DMS53 treated with DMSO at 0.1 percent for 48 hours (cell line): ENCODE results near the gene TXNDC2.
A peak's percentile ranks its signal among the peaks of the same experiment; 100 is the strongest.

Experiments
- DNase-seq: peaks from one replicate; lab custom pipeline; 2025; ENCODE audit not compliant: unreplicated experiment; lab: John Stamatoyannopoulos, UW

Gene TXNDC2

GRCh38 chr18:9859232-9859631 lies 26.5 kb upstream of the TXNDC2 start:
- no peak for DNase-seq

GRCh38 chr18:9860682-9861081 lies 25.1 kb upstream of the TXNDC2 start:
- no peak for DNase-seq

- DNase-seq = no peak
Observed at GRCh38 chr18:9861157-9861556, 24.6 kb upstream of the TXNDC2 start.

GRCh38 chr18:9861933-9862332 lies 23.8 kb upstream of the TXNDC2 start:
- no peak for DNase-seq

GRCh38 chr18:9862686-9863085 lies 23.1 kb upstream of the TXNDC2 start:
- no peak for DNase-seq

- DNase-seq = no peak
Observed at GRCh38 chr18:9863282-9863681, 22.5 kb upstream of the TXNDC2 start.

GRCh38 chr18:9865764-9866490 lies 19.8 kb upstream of the TXNDC2 start:
- DNase-seq = no peak

- no peak for DNase-seq
Observed at GRCh38 chr18:9866627-9867026, 19.1 kb upstream of the TXNDC2 start.

GRCh38 chr18:9867071-9867594 lies 18.6 kb upstream of the TXNDC2 start:
- DNase-seq = peak; percentile 65

- no peak for DNase-seq
Observed at GRCh38 chr18:9868857-9869714, 16.7 kb upstream of the TXNDC2 start.

GRCh38 chr18:9869715-9870430 lies 15.9 kb upstream of the TXNDC2 start:
- no peak for DNase-seq

GRCh38 chr18:9870431-9871008 lies 15.3 kb upstream of the TXNDC2 start:
- no peak for DNase-seq

- DNase-seq = no peak
Observed at GRCh38 chr18:9871244-9871746, 14.5 kb upstream of the TXNDC2 start.

GRCh38 chr18:9872823-9873222 lies 12.9 kb upstream of the TXNDC2 start:
- no peak for DNase-seq

GRCh38 chr18:9874728-9875127 lies 11.0 kb upstream of the TXNDC2 start:
- DNase-seq = no peak

- DNase-seq = no peak
Observed at GRCh38 chr18:9876212-9876866, 9.4 kb upstream of the TXNDC2 start.

GRCh38 chr18:9876867-9877654 lies 8.7 kb upstream of the TXNDC2 start:
- no peak for DNase-seq

- no peak for DNase-seq
Observed at GRCh38 chr18:9877655-9878014, 8.1 kb upstream of the TXNDC2 start.

GRCh38 chr18:9878095-9878494 lies 7.7 kb upstream of the TXNDC2 start:
- no peak for DNase-seq

- no peak for DNase-seq
Observed at GRCh38 chr18:9878783-9879242, 7.0 kb upstream of the TXNDC2 start.
